Panc1 (cell line): Measurements from ENCODE around the gene NPTXR. TPM values are rescaled to one million over a fixed set of nuclear protein-coding genes. Genes with fewer than 3 reads are reported as not detected.
"Not testable (repeated sequence)": the region's sequence is repeated elsewhere in the genome, so short reads cannot be mapped to it uniquely, and the experiment has no call there.

Experiments used
- ATAC-seq: fragments of 200-7000 bp; cut with Tn5 transposase; 2 replicates; pipeline ENCODE4 v1.9.1; 2020; ENCODE audit warnings: mild to moderate bottlenecking, moderate library complexity
- BruUV-seq: library from RNA; stranded (reverse); fragments of 400-500 nt; replicated peaks from 2 replicates; lab custom pipeline; 2021; lab: Mats Ljungman, UMichigan
- CTCF ChIA-PET: fragments of 300-600 bp; sonication (Branson Sonifier 250); formaldehyde crosslinking; loops from one replicate; lab custom pipeline; 2022; ENCODE audit warnings: antibody characterized with exemption; lab: Charles Lee
- POLR2A ChIA-PET: fragments of 300-600 bp; sonication (Branson Sonifier 250); formaldehyde crosslinking; loops from one replicate; lab custom pipeline; 2022; ENCODE audit warnings: antibody characterized with exemption; lab: Charles Lee
- DNase-seq: peaks from one replicate; pipeline ENCODE4 v3.0.0-alpha.2; 2010; ENCODE audit warnings: low read depth, low spot score
- H3K27ac ChIP-seq: 2 replicates; pipeline ENCODE4 v1.5.1; 2011; ENCODE audit warnings: mild to moderate bottlenecking, low read length, inconsistent platforms
- H3K27me3 ChIP-seq: fragments of 200-500 bp; sonication (Bioruptor generic); 2 replicates; pipeline ENCODE4 v1.6.0; 2014; ENCODE audit warnings: low read length, inconsistent platforms; ENCODE audit not compliant: control insufficient read depth, insufficient read depth
- H3K36me3 ChIP-seq: fragments of 200-500 bp; sonication (Bioruptor generic); 2 replicates; pipeline ENCODE4 v1.5.1; 2014; ENCODE audit warnings: inconsistent platforms, mild to moderate bottlenecking, low read length, moderate library complexity; ENCODE audit not compliant: control insufficient read depth, insufficient read depth
- H3K4me1 ChIP-seq: 2 replicates; pipeline ENCODE4 v1.5.1; 2011; ENCODE audit warnings: inconsistent platforms, mild to moderate bottlenecking, low read length, moderate library complexity; ENCODE audit not compliant: control insufficient read depth, insufficient read depth
- H3K4me3 ChIP-seq, 2 experiments: 2 replicates each; pipeline ENCODE4 v1.5.1; 2011 to 2012; ENCODE audit warnings: low read depth in 2 of 2, low read length in 2 of 2, mild to moderate bottlenecking in 2 of 2, inconsistent platforms in 1 of 2, moderate library complexity in 1 of 2
- H3K9me3 ChIP-seq: fragments of 200-500 bp; sonication (Bioruptor generic); 2 replicates; pipeline ENCODE4 v1.5.1; 2014; ENCODE audit warnings: low read depth, mild to moderate bottlenecking, inconsistent platforms, low read length, moderate library complexity; ENCODE audit not compliant: control insufficient read depth, insufficient read depth
- POLR2AphosphoS5 ChIP-seq: IDR thresholded peaks from 2 replicates; pipeline ENCODE4 v1.6.1; 2012; ENCODE audit warnings: mild to moderate bottlenecking, low read depth, low read length, moderate library complexity
- SIN3A ChIP-seq: IDR thresholded peaks from 2 replicates; pipeline ENCODE4 v1.6.1; 2012; ENCODE audit warnings: low read depth, mild to moderate bottlenecking, low read length, moderate library complexity, borderline replicate concordance; ENCODE audit not compliant: insufficient read depth
- TCF7L2 ChIP-seq: IDR thresholded peaks from 2 replicates; pipeline ENCODE4 v1.6.1; 2011; ENCODE audit warnings: mild to moderate bottlenecking, low read depth, low read length, inconsistent platforms
- in situ Hi-C: cut with HindIII; loops from 2 replicates; pipeline ENCODE4 v1.10.0; 2016; ENCODE audit warnings: low sequenced_read_pairs, low pct_unique_long_range_greater_than_20kb
- intact Hi-C: fragments of 100-400 bp; cut with micrococcal nuclease; formaldehyde crosslinking; loops from one replicate; pipeline ENCODE4 v1.10.0; 2022; ENCODE audit not compliant: unreplicated experiment
- total RNA-seq: library from RNA; stranded (reverse); gene quantifications from one replicate; pipeline ENCODE4 v1.2.1, GENCODE V29; 2021; ENCODE audit not compliant: unreplicated experiment
- TF ChIP-seq, protein P1 (sequence below), 2 experiments: IDR thresholded peaks; 2 replicates each; pipeline ENCODE4 v1.6.1; 2011 to 2012; ENCODE audit warnings: low read depth in 2 of 2, control low read depth in 1 of 2, low read length in 1 of 2, mild to moderate bottlenecking in 1 of 2, moderate library complexity in 1 of 2; ENCODE audit not compliant: insufficient read depth in 1 of 2
- TF ChIP-seq, protein P2 (sequence below): fragments of 450-650 bp; IDR thresholded peaks from 2 replicates; pipeline ENCODE4 v1.5.1; 2017; ENCODE audit warnings: mild to moderate bottlenecking

The NPTXR gene
- total RNA-seq, 1 experiment from 2014 or later, result 32.6 TPM

DNA sequence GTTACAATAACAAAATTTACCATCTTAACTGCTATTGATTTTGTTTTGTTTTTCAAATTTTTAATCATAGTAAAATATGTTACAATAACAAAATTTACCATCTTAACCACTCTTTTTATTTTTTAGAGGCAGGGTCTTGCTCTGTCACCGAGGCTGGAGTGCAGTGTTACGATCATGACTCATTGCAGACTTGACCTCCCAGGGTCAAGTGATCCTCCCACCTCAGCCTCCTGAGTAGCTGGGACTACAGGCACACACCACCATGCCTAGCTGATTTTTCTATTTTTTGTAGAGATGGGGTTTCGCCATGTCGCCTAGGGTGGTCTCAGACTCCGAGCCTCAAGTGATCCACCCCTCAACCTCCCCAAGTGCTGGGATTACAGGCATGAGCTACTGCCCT is 10.1 kb upstream of the NPTXR start:
- in situ Hi-C loops, H3K9me3 ChIP-seq, DNase-seq, H3K4me3 ChIP-seq, BruUV-seq, H3K4me1 ChIP-seq, H3K27ac ChIP-seq, H3K36me3 ChIP-seq, H3K27me3 ChIP-seq, intact Hi-C loops, ATAC-seq: not testable (repeated sequence)
- CTCF ChIA-PET, result interaction anchor here (0.5 kb wide), 1 partner anchor 78 kb away, joined by 4 read pairs; no protein-coding TSS in a partner anchor
- POLR2A ChIA-PET, result interaction anchor here (0.6 to 0.7 kb wide), 2 partner anchors 14 to 336 kb away, joined by 3 to 4 read pairs; no protein-coding TSS in a partner anchor

GRCh38 chr22:38853196-38853651 is 9.4 kb upstream of the NPTXR start:
- DNase-seq (no peak), ATAC-seq (no peak)
- CTCF ChIA-PET, result interaction anchor here (0.5 kb wide), 1 partner anchor 79 kb away, joined by 4 read pairs; no protein-coding TSS in a partner anchor
- H3K27ac ChIP-seq, result no peak overlapping the region
- no TSS peak for BruUV-seq
- H3K4me3 ChIP-seq, result no peak overlapping the region
- peaks cover 4% of the 10 kb centered on the region; the same call in 1 of the 2 replicates for H3K4me1 ChIP-seq
- in situ Hi-C loops (no loop called here), intact Hi-C loops (no loop called here)
- no peaks in the 10 kb centered on the region for H3K27me3 ChIP-seq
- no peak for TF ChIP-seq TCF7L2
- no peak for TF ChIP-seq SIN3A
- TF ChIP-seq, protein P1, sequence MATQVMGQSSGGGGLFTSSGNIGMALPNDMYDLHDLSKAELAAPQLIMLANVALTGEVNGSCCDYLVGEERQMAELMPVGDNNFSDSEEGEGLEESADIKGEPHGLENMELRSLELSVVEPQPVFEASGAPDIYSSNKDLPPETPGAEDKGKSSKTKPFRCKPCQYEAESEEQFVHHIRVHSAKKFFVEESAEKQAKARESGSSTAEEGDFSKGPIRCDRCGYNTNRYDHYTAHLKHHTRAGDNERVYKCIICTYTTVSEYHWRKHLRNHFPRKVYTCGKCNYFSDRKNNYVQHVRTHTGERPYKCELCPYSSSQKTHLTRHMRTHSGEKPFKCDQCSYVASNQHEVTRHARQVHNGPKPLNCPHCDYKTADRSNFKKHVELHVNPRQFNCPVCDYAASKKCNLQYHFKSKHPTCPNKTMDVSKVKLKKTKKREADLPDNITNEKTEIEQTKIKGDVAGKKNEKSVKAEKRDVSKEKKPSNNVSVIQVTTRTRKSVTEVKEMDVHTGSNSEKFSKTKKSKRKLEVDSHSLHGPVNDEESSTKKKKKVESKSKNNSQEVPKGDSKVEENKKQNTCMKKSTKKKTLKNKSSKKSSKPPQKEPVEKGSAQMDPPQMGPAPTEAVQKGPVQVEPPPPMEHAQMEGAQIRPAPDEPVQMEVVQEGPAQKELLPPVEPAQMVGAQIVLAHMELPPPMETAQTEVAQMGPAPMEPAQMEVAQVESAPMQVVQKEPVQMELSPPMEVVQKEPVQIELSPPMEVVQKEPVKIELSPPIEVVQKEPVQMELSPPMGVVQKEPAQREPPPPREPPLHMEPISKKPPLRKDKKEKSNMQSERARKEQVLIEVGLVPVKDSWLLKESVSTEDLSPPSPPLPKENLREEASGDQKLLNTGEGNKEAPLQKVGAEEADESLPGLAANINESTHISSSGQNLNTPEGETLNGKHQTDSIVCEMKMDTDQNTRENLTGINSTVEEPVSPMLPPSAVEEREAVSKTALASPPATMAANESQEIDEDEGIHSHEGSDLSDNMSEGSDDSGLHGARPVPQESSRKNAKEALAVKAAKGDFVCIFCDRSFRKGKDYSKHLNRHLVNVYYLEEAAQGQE (IDR thresholded peaks at IDR 0.05; ENCODE audit: insufficient read depth in 1 of 2, low read depth in 2 of 2, low read length in 1 of 2), result no peak
- TF ChIP-seq, protein P2, sequence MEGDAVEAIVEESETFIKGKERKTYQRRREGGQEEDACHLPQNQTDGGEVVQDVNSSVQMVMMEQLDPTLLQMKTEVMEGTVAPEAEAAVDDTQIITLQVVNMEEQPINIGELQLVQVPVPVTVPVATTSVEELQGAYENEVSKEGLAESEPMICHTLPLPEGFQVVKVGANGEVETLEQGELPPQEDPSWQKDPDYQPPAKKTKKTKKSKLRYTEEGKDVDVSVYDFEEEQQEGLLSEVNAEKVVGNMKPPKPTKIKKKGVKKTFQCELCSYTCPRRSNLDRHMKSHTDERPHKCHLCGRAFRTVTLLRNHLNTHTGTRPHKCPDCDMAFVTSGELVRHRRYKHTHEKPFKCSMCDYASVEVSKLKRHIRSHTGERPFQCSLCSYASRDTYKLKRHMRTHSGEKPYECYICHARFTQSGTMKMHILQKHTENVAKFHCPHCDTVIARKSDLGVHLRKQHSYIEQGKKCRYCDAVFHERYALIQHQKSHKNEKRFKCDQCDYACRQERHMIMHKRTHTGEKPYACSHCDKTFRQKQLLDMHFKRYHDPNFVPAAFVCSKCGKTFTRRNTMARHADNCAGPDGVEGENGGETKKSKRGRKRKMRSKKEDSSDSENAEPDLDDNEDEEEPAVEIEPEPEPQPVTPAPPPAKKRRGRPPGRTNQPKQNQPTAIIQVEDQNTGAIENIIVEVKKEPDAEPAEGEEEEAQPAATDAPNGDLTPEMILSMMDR, result no peak
- no peak for TF ChIP-seq POLR2AphosphoS5
- POLR2A ChIA-PET, result no interaction called here
- H3K9me3 ChIP-seq, result no peaks in the 10 kb centered on the region
- no peaks in the 10 kb centered on the region for H3K36me3 ChIP-seq

DNA sequence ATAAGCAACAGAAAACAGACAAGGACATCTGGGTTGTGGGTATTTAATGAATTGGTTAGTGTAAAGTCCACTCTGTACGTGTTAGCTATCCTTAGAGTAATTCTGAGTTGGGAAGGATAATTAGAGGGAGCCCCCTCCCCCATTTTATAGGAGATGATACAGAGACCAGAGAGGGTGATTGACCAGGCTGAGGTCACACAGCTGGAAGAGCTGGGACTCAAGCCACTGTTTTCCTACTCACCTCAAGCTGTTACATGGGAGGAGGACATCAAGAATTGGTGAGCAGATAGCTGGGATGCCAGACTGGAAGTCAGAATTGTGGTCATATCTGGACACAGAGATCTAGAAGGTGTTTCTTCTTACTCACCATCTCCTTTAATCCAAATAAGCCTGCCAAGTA is 8.7 kb upstream of the NPTXR start:
- Histone ChIP-seq H3K9me3 (no peaks in the 10 kb centered on the region), H3K4me1 (peaks cover 4% of the 10 kb centered on the region; the same call in 1 of the 2 replicates), H3K27me3 (no peaks in the 10 kb centered on the region), H3K36me3 (no peaks in the 10 kb centered on the region), H3K27ac (no peak overlapping the region), H3K4me3 (no peak overlapping the region)
- DNase-seq (no peak), ATAC-seq (no peak)
- intact Hi-C loops, result no loop called here
- in situ Hi-C loops, result no loop called here
- POLR2A ChIA-PET, result no interaction called here
- TF ChIP-seq POLR2AphosphoS5 (no peak), TCF7L2 (no peak), SIN3A (no peak)
- TF ChIP-seq, protein P1 (IDR thresholded peaks at IDR 0.05; ENCODE audit: insufficient read depth in 1 of 2, low read depth in 2 of 2, low read length in 1 of 2), result no peak
- TF ChIP-seq, protein P2, result no peak
- CTCF ChIA-PET, result no interaction called here
- BruUV-seq, result no TSS peak
